DND-41 (cell line): Measurements from ENCODE around the gene VTI1A.

Experiments
- EZH2 ChIP-seq: IDR thresholded peaks from 3 replicates; pipeline ENCODE4 v1.6.1; 2012; ENCODE audit warnings: borderline replicate concordance, low read depth, mild to moderate bottlenecking, moderate library complexity, low read length, inconsistent platforms; ENCODE audit not compliant: severe bottlenecking
- TF ChIP-seq, protein P1 (sequence below): IDR thresholded peaks from 2 replicates; pipeline ENCODE4 v1.5.1; 2012; ENCODE audit warnings: borderline replicate concordance, low read length, moderate library complexity, mild to moderate bottlenecking; ENCODE audit not compliant: poor library complexity, severe bottlenecking; ENCODE audit errors: extremely low read depth

DNA sequence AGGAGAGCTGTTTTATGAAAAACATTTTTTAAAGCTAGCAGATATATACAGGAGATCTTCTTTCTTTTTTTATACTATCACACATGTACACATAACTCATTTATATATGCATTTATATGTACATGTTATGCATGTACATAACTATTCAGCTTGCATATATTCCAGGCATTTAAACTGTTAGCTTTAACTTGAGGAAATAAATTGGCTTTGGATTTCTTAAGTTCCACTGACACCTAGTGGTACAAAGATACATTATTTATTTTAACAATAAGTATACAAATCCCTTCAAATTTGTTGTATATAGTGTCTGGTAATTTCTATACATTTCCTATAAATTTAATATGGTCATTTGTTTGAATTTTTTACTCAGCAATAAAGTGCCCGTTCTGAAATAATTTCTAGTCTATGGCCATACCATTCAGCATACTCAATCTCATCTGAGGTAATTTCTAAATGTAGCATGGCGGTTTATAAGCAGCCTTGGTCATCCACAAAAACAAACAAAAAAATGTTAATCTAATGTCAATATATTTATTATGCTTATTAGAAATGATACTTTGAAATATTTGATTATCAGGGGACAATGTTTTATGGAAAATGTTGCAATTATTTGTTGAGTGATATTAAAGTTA is 11.9 kb upstream of the VTI1A start:
- TF ChIP-seq, protein P1, sequence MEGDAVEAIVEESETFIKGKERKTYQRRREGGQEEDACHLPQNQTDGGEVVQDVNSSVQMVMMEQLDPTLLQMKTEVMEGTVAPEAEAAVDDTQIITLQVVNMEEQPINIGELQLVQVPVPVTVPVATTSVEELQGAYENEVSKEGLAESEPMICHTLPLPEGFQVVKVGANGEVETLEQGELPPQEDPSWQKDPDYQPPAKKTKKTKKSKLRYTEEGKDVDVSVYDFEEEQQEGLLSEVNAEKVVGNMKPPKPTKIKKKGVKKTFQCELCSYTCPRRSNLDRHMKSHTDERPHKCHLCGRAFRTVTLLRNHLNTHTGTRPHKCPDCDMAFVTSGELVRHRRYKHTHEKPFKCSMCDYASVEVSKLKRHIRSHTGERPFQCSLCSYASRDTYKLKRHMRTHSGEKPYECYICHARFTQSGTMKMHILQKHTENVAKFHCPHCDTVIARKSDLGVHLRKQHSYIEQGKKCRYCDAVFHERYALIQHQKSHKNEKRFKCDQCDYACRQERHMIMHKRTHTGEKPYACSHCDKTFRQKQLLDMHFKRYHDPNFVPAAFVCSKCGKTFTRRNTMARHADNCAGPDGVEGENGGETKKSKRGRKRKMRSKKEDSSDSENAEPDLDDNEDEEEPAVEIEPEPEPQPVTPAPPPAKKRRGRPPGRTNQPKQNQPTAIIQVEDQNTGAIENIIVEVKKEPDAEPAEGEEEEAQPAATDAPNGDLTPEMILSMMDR = peak; percentile 53
- no peak for TF ChIP-seq EZH2
